HG03025 (cell line): Measurements from ENCODE around the gene TMEM117.
A peak's percentile ranks its signal among the peaks of the same experiment; 100 is the strongest.

ENCODE experiments used
- ATAC-seq: cut with Tn5 transposase; IDR thresholded peaks from one replicate; pipeline ENCODE4 v1.9.1; 2021; ENCODE audit warnings: mild to moderate bottlenecking, moderate library complexity; ENCODE audit not compliant: unreplicated experiment, low FRiP score

TMEM117 gene

GRCh38 chr12:43942379-43942778 lies 106.5 kb downstream of the TMEM117 start:
- no peak for ATAC-seq

DNA sequence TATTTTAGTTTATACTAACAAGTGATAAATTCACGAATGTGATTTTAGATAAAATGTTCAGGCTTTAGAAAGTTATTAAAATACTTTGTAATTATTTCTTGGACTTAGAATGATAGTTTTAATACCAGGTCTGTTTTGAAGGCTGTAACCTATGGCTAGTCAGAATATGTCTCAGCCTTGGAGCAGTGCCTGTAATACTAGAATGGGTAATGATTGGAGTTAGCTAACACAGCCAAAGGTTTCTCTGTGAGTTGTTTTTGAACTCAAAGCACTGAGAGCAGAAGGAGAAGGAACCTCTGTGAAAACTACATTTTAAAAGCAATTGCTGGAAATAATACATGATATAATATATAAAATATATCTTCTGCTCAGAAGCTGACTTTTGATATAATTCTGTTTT lies 110.1 kb downstream of the TMEM117 start:
- ATAC-seq: no peak

GRCh38 chr12:43951286-43951685 lies 115.4 kb downstream of the TMEM117 start:
- no peak for ATAC-seq

DNA sequence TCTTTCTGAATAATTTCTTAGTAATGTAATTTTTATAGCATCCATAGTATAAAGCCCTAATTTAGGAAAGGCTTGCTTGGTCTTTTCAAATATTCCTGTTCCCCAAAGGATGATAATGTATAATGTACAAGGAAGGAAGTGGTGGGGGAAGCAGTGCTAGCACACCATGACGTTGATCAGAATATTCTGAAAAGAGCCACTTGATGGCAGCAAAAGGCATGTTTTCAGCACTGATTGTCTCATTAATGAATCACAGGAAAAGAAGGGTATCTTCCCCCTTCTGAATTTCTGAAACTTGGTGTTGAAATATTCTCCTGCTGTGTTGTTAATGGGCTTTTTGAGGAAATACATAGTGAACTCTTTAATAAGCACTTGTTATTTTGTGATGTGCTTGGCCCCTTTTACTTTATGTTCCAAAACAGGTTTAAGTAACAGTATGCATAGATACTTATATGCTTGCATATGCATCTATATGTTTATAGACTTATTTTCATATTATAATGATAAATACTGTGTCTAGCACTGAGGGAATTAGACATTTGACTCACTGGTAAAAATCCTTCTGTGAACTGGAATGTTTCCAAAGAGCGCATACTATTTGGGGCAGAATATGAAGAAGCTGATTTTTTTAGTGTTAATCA lies 122.0 kb downstream of the TMEM117 start:
- peak; percentile 92 for ATAC-seq

GRCh38 chr12:43964033-43964432 lies 128.2 kb downstream of the TMEM117 start:
- no peak for ATAC-seq

GRCh38 chr12:43964961-43965360 lies 129.1 kb downstream of the TMEM117 start:
- ATAC-seq: no peak

DNA sequence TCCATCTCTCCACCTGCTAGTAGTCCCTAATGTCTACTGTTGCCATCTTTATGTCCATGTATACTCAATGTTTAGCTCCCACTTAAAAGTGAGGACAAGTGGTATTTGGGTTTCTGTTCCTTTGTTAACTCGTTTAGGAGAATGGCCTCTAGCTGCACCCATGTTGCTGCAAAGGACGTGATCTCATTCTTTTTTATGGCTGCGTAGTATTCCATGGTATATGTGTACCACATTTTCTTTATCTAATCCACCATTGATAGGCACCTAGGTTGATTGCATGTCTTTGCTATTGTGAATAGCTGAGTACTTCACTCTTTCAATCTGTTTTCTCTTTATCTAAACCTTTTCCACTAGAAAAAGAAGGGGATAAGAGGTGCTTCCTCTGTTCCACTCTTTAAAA lies 130.0 kb downstream of the TMEM117 start:
- ATAC-seq: no peak

DNA sequence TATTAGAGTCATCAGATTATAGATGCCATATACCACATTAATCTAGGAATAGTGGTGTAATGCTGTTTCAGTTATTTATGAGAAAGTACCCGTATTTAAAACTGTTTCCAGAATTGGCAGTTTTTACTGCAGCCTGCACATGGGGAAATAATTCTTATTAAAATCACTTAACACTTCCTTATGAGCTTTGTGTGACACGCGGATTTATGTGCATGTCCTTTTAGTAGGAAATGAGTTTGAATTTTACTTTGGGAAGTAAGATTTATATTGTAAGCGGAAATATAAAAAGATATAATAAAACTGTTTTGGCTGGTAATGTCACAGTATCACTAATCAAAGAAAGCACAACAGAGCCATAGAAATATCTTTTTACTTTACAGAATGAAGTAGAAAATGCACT lies 132.9 kb downstream of the TMEM117 start:
- no peak for ATAC-seq

DNA sequence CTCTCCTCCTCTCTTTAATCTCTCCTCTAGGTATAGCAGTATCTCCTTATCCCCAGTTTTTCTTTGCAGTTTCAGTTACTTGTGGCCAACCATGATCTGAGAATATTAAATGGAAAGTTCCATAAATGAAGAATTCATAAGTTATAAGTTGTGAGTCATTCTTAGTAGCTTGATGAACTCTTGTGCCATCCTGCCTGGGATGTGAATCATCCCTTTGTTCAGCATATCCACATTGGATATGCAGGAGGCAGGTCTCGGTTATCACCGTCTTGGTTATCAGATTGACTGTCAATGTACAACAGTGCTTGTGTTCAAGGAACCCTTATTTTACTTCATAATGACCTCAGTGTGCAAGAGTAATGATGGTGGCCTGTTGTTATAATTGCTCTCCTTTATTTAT lies 134.0 kb downstream of the TMEM117 start:
- ATAC-seq: no peak

GRCh38 chr12:43973385-43973784 lies 137.5 kb downstream of the TMEM117 start:
- ATAC-seq: peak; percentile 63

DNA sequence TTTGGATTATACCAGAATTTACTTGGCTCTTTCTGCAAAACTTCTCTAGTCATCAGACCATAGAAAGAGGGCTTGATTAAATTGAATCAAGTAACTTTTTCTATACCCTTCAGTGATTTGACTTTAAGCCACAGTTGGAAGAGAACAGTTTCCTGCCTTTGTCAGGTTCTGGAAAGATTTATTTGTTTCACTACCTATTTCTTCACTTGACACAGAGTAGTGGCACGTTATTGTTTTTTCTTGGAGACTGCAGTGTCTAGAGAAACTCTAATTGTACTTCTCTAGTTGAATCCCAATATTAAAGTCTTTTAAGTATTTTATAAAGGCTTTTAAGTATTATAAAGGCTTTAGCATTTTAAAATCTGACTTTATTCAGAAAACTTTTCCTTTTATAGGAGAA lies 138.1 kb downstream of the TMEM117 start:
- no peak for ATAC-seq

GRCh38 chr12:43976027-43976426 lies 140.1 kb downstream of the TMEM117 start:
- ATAC-seq: no peak

DNA sequence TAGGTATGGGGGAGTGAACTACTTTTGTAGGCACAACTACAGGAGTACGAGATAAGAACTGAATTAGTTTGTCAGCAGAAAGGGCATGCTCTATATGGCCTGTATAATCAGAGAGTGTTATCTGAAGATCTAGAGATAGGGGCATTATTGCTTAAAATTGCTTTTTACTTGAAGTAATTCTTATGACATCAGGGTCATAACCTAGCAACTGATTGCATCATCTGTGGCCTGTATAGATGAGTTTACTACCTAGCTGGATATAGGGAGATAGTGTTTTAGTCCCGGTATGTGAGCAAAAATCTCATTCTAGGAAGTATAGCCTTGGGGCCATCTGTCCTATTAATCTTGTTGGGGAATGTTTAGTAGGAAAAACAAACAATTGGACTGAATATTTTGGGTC lies 142.7 kb downstream of the TMEM117 start:
- no peak for ATAC-seq

DNA sequence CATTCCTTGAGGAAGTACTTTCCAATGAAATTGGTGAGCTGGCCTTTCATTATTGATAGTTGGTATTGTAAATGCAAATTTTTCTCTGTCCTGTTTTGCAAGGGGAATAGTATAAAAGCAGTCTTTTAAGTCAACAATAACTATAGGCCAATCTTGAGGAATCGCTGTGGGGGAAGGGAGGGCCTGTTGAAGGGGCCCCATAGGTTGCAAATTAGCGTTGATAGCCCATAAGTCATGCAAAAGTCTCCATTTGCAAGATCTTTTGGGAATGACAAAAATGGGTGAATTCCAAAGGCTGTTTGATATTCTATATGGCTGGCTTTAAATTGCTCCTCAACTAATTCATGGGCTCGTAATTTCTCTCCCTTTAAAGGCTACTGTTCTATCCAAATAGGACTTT lies 143.6 kb downstream of the TMEM117 start:
- no peak for ATAC-seq

- ATAC-seq: no peak
These were observed 144.8 kb downstream of the TMEM117 start for GRCh38 chr12:43980627-43981191.

GRCh38 chr12:43981726-43982125 lies 145.8 kb downstream of the TMEM117 start:
- no peak for ATAC-seq

- no peak for ATAC-seq
These were observed 146.7 kb downstream of the TMEM117 start for GRCh38 chr12:43982544-43982943.

- ATAC-seq: peak; percentile 97
These were observed 153.1 kb downstream of the TMEM117 start for GRCh38 chr12:43988838-43989560.

DNA sequence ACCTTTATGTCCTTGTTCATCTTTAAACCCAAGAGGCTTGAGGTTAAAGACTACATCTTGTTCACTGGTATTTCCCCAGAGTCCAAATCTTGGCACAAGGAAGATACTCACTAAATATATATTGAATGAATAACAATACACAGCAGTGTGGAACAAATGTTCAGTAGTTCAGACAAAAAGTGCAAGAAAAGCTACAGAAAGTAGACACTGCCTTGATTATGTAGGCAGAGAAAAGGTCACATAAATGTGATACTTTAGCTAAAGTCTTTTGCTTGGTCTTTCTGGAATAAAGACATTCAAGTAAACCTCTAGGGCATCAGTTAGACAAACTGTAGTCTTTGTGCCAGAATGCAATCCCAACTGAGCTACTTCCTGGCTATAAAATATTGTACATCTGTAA lies 157.0 kb downstream of the TMEM117 start:
- no peak for ATAC-seq

GRCh38 chr12:44000309-44000952 lies 164.6 kb downstream of the TMEM117 start:
- ATAC-seq: peak; percentile 97

- ATAC-seq: no peak
These were observed 166.7 kb downstream of the TMEM117 start for GRCh38 chr12:44002607-44003006.
